H9 (cell line): Measurements from ENCODE around the gene SPATA6. TPM values are rescaled to one million over a fixed set of nuclear protein-coding genes. Genes with fewer than 3 reads are reported as not detected.

Experiments used
- DNase-seq: peaks from one replicate; pipeline ENCODE4 v3.0.0-alpha.2; 2017
- H2AFZ ChIP-seq: one replicate; pipeline ENCODE4 v1.6.1; 2013; ENCODE audit warnings: mild to moderate bottlenecking, low read length, control low read depth, moderate library complexity
- H2AK5ac ChIP-seq: 2 replicates; pipeline ENCODE4 v1.6.1; 2013; ENCODE audit warnings: low read length, control low read depth, mixed read lengths; ENCODE audit not compliant: insufficient read length
- H2BK120ac ChIP-seq: one replicate; pipeline ENCODE4 v1.6.1; 2013; ENCODE audit warnings: low read depth, mild to moderate bottlenecking, low read length, control low read depth, inconsistent platforms; ENCODE audit not compliant: poor library complexity, severe bottlenecking
- H2BK12ac ChIP-seq: 2 replicates; pipeline ENCODE4 v1.6.1; 2013; ENCODE audit warnings: low read length, control low read depth, mixed read lengths, low read depth; ENCODE audit not compliant: insufficient read length
- H2BK15ac ChIP-seq: 2 replicates; pipeline ENCODE4 v1.6.1; 2013; ENCODE audit warnings: low read depth, low read length, control low read depth
- H2BK20ac ChIP-seq: one replicate; pipeline ENCODE4 v1.6.1; 2013; ENCODE audit warnings: low read depth, mild to moderate bottlenecking, low read length, control low read depth, inconsistent platforms; ENCODE audit not compliant: poor library complexity, severe bottlenecking
- H2BK5ac ChIP-seq: 2 replicates; pipeline ENCODE4 v1.6.1; 2013; ENCODE audit warnings: low read length, control low read depth, mixed read lengths; ENCODE audit not compliant: insufficient read length
- H3K14ac ChIP-seq: 2 replicates; pipeline ENCODE4 v1.6.1; 2013; ENCODE audit warnings: low read length, control low read depth; ENCODE audit not compliant: insufficient read depth
- H3K18ac ChIP-seq: 2 replicates; pipeline ENCODE4 v1.6.1; 2013; ENCODE audit warnings: low read depth, mild to moderate bottlenecking, mixed read lengths, low read length, control low read depth; ENCODE audit not compliant: insufficient read length
- H3K23ac ChIP-seq: 2 replicates; pipeline ENCODE4 v1.6.1; 2013; ENCODE audit warnings: low read length, control low read depth, mixed read lengths, low read depth; ENCODE audit not compliant: insufficient read length
- H3K23me2 ChIP-seq: 2 replicates; pipeline ENCODE4 v1.6.1; 2013; ENCODE audit warnings: low read depth, mild to moderate bottlenecking, mixed read lengths, low read length, control low read depth; ENCODE audit not compliant: insufficient read length, poor library complexity, severe bottlenecking
- H3K27ac ChIP-seq: 2 replicates; pipeline ENCODE4 v1.5.1; 2013; ENCODE audit warnings: low read length, control low read depth, mixed read lengths, low read depth; ENCODE audit not compliant: insufficient read length
- H3K27me3 ChIP-seq: 2 replicates; pipeline ENCODE4 v1.6.1; 2013; ENCODE audit warnings: low read length, control low read depth, inconsistent platforms; ENCODE audit not compliant: insufficient read depth
- H3K4ac ChIP-seq: 2 replicates; pipeline ENCODE4 v1.6.1; 2013; ENCODE audit warnings: low read depth, mild to moderate bottlenecking, control low read depth, inconsistent platforms, low read length, moderate library complexity
- H3K4me1 ChIP-seq: 2 replicates; pipeline ENCODE4 v1.6.1; 2013; ENCODE audit warnings: low read length, control low read depth, inconsistent platforms; ENCODE audit not compliant: insufficient read depth
- H3K4me2 ChIP-seq: 2 replicates; pipeline ENCODE4 v1.6.1; 2013; ENCODE audit warnings: low read length, control low read depth, mixed read lengths; ENCODE audit not compliant: insufficient read length, insufficient read depth
- H3K56ac ChIP-seq: 2 replicates; pipeline ENCODE4 v1.6.1; 2013; ENCODE audit warnings: low read depth, mild to moderate bottlenecking, mixed read lengths, low read length, control low read depth; ENCODE audit not compliant: insufficient read length
- H3K79me1 ChIP-seq: 2 replicates; pipeline ENCODE4 v1.6.1; 2013; ENCODE audit warnings: low read depth, mild to moderate bottlenecking, moderate library complexity, low read length, control low read depth, inconsistent platforms; ENCODE audit not compliant: insufficient read depth, poor library complexity, severe bottlenecking
- H3K79me2 ChIP-seq: 2 replicates; pipeline ENCODE4 v1.6.1; 2013; ENCODE audit warnings: low read length, control low read depth, inconsistent platforms; ENCODE audit not compliant: insufficient read depth
- H3K9ac ChIP-seq: 2 replicates; pipeline ENCODE4 v1.6.1; 2013; ENCODE audit warnings: low read length, control low read depth, mixed read lengths; ENCODE audit not compliant: insufficient read length; ENCODE audit errors: extremely low read depth
- H3K9me3 ChIP-seq: one replicate; pipeline ENCODE4 v1.6.1; 2013; ENCODE audit warnings: low read depth, low read length, inconsistent platforms; ENCODE audit not compliant: control insufficient read depth
- H3T11ph ChIP-seq: one replicate; pipeline ENCODE4 v1.6.1; 2013; ENCODE audit warnings: mild to moderate bottlenecking, low read length, control low read depth, inconsistent platforms
- H4K20me1 ChIP-seq: one replicate; pipeline ENCODE4 v1.6.1; 2013; ENCODE audit not compliant: control insufficient read depth, insufficient read length, insufficient read depth
- H4K5ac ChIP-seq: 2 replicates; pipeline ENCODE4 v1.6.1; 2013; ENCODE audit warnings: low read depth, mild to moderate bottlenecking, mixed read lengths, low read length, control low read depth; ENCODE audit not compliant: insufficient read length
- H4K8ac ChIP-seq: replicated peaks from 2 replicates; pipeline ENCODE4 v1.6.1; 2013; ENCODE audit warnings: low read length, control low read depth, mixed read lengths, low read depth; ENCODE audit not compliant: insufficient read length
- H4K91ac ChIP-seq: 2 replicates; pipeline ENCODE4 v1.6.1; 2013; ENCODE audit warnings: low read depth, mild to moderate bottlenecking, moderate library complexity, mixed read lengths, low read length, control low read depth; ENCODE audit not compliant: insufficient read length
- H3K27ac Mint-ChIP-seq, 3 experiments: 2 replicates in 2 of 3; 3 replicates in 1 of 3; pipeline ENCODE4 v1.8.0; 2020 to 2021; ENCODE audit warnings: mixed read lengths in 3 of 3, mild to moderate bottlenecking in 1 of 3, moderate library complexity in 1 of 3
- H3K27me3 Mint-ChIP-seq: 2 replicates; pipeline ENCODE4 v1.8.0; 2021; ENCODE audit warnings: low read depth, mild to moderate bottlenecking, moderate library complexity, mixed read lengths
- H3K36me3 Mint-ChIP-seq, 3 experiments: 2 replicates in 2 of 3; 3 replicates in 1 of 3; pipeline ENCODE4 v1.8.0; 2020 to 2021; ENCODE audit warnings: low read depth in 3 of 3, mixed read lengths in 3 of 3; ENCODE audit not compliant: insufficient read depth in 1 of 3
- H3K4me1 Mint-ChIP-seq, 2 experiments: 2 replicates each; pipeline ENCODE4 v1.8.0; 2020; ENCODE audit warnings: mixed read lengths in 2 of 2
- H3K4me3 Mint-ChIP-seq, 2 experiments: 2 replicates in 1 of 2; 3 replicates in 1 of 2; pipeline ENCODE4 v1.8.0; 2020 to 2021; ENCODE audit warnings: mild to moderate bottlenecking in 2 of 2, mixed read lengths in 2 of 2, moderate library complexity in 1 of 2
- H3K9me3 Mint-ChIP-seq, 2 experiments: 2 replicates in 1 of 2; 3 replicates in 1 of 2; pipeline ENCODE4 v1.8.0; 2020; ENCODE audit warnings: mild to moderate bottlenecking in 2 of 2, mixed read lengths in 2 of 2, moderate library complexity in 1 of 2
- CTCF ChIP-seq: fragments of 200-600 bp; sonication (generic); conservative IDR thresholded peaks from 3 replicates; pipeline ENCODE4 v1.8.0; 2021; ENCODE audit warnings: antibody characterized with exemption, mild to moderate bottlenecking
- WGBS: extraction: QIAGEN DNeasy Blood & Tissue Kit; methylation state at CpG from one replicate; pipeline ENCODE4 v1.1.7; 2013; ENCODE audit warnings: missing lambda C conversion rate, low lambda C conversion rate, mixed read lengths; ENCODE audit not compliant: insufficient read length; ENCODE audit errors: extremely low coverage; 5-methylcytosine and 5-hydroxymethylcytosine counted together
- total RNA-seq: library from RNA; stranded (reverse); gene quantifications from 2 replicates; pipeline ENCODE4 v1.2.1, GENCODE V29; 2021

The SPATA6 gene
- total RNA-seq, 1 experiment from 2014 or later = 8.0 TPM

- Mint-ChIP-seq H3K9me3 (no peaks in the 10 kb centered on the region), H3K27me3 (no peaks in the 10 kb centered on the region), H3K36me3 (no peaks in the 10 kb centered on the region), H3K4me1 (peaks cover 2 to 5% of the 10 kb centered on the region in 2 experiments; a peak in 2 of 4 replicates), H3K4me3 (no peak overlapping the region), H3K27ac (no peak overlapping the region; a peak in 1 of 7 replicates)
- Histone ChIP-seq H3K23me2 (no peaks in the 10 kb centered on the region), H3K27ac (no peak overlapping the region), H3K4me2 (no peak overlapping the region), H2BK5ac (no peak overlapping the region), H2AK5ac (no peak overlapping the region), H3K79me2 (no peaks in the 10 kb centered on the region), H2BK20ac (no peak overlapping the region), H3K4ac (no peak overlapping the region), H4K91ac (no peak overlapping the region), H3K27me3 (no peaks in the 10 kb centered on the region), H3K79me1 (no peaks in the 10 kb centered on the region), H3K4me1 (no peaks in the 10 kb centered on the region), H3K9ac (no peak overlapping the region), H3K9me3 (no peaks in the 10 kb centered on the region), H4K20me1 (no peaks in the 10 kb centered on the region), H2BK15ac (no peak overlapping the region), H4K8ac (no peak overlapping the region), H3K56ac (no peak overlapping the region), H3K23ac (no peak overlapping the region), H3T11ph (no peak overlapping the region), H2BK120ac (no peak overlapping the region), H4K5ac (no peak overlapping the region), H2AFZ (no peak overlapping the region), H3K14ac (no peak overlapping the region), H3K18ac (no peak overlapping the region), H2BK12ac (no peak overlapping the region)
- no CpG with 5 or more reads among the region's 1 CpG for WGBS
- TF ChIP-seq CTCF = no peak
- DNase-seq = no peak
Measured at GRCh38 chr1:48422009-48422408, 50.0 kb downstream of the SPATA6 start.
